IMR-90 (cell line): Measurements from ENCODE around the gene FGGY. TPM values are rescaled to one million over a fixed set of nuclear protein-coding genes. Genes with fewer than 3 reads are reported as not detected.

Source experiments
- ATAC-seq: fragments of 200-7000 bp; cut with Tn5 transposase; 2 replicates; pipeline ENCODE4 v1.9.1; 2020; ENCODE audit warnings: low read depth, mild to moderate bottlenecking, moderate library complexity
- BruUV-seq: library from RNA; stranded (reverse); fragments of 400-500 nt; replicated peaks from 2 replicates; lab custom pipeline; 2021; lab: Mats Ljungman, UMichigan
- CTCF ChIA-PET: fragments of 300-600 bp; formaldehyde crosslinking; extraction: SDS; loops from one replicate; lab custom pipeline; 2021; ENCODE audit warnings: antibody characterized with exemption; lab: Yijun Ruan, JAX
- POLR2A ChIA-PET: fragments of 300-600 bp; sonication (Branson Sonifier 250); formaldehyde crosslinking; loops from one replicate; lab custom pipeline; 2022; ENCODE audit warnings: antibody characterized with exemption; ENCODE audit not compliant: unreplicated experiment; lab: Charles Lee
- DNase-seq: peaks from one replicate; pipeline ENCODE4 v3.0.0; 2013
- H2AFZ ChIP-seq: replicated peaks from 2 replicates; pipeline ENCODE3; 2013; ENCODE audit warnings: low read length, mild to moderate bottlenecking; ENCODE audit not compliant: poor library complexity
- H2AK5ac ChIP-seq: 2 replicates; pipeline ENCODE4 v1.6.1; 2013; ENCODE audit warnings: low read depth, low read length, inconsistent platforms
- H2AK9ac ChIP-seq: replicated peaks from 2 replicates; pipeline ENCODE3; 2013; ENCODE audit warnings: mild to moderate bottlenecking, low read depth, low read length, moderate library complexity; ENCODE audit not compliant: poor library complexity
- H2BK120ac ChIP-seq: 2 replicates; pipeline ENCODE4 v1.6.1; 2013; ENCODE audit warnings: low read depth, low read length, inconsistent platforms
- H2BK15ac ChIP-seq: 3 replicates; pipeline ENCODE4 v1.6.1; 2013; ENCODE audit warnings: low read depth, low read length, inconsistent platforms
- H2BK20ac ChIP-seq: 2 replicates; pipeline ENCODE4 v1.6.1; 2013; ENCODE audit warnings: low read depth, mild to moderate bottlenecking, inconsistent platforms, low read length, moderate library complexity
- H2BK5ac ChIP-seq: 2 replicates; pipeline ENCODE4 v1.6.1; 2013; ENCODE audit warnings: mild to moderate bottlenecking, low read depth, low read length, inconsistent platforms; ENCODE audit not compliant: poor library complexity, severe bottlenecking
- H3K14ac ChIP-seq: replicated peaks from 2 replicates; pipeline ENCODE4 v1.6.1; 2013; ENCODE audit warnings: low read depth, low read length, inconsistent platforms
- H3K18ac ChIP-seq: 2 replicates; pipeline ENCODE4 v1.6.1; 2013; ENCODE audit warnings: low read depth, low read length, control low read depth
- H3K23ac ChIP-seq: 2 replicates; pipeline ENCODE4 v1.6.1; 2013; ENCODE audit warnings: low read depth, low read length, inconsistent platforms
- H3K27ac ChIP-seq: 2 replicates; pipeline ENCODE4 v1.5.1; 2013; ENCODE audit warnings: mild to moderate bottlenecking, control low read depth, low read length; ENCODE audit not compliant: insufficient read depth
- H3K27me3 ChIP-seq: 2 replicates; pipeline ENCODE4 v1.6.1; 2013; ENCODE audit warnings: low read length; ENCODE audit not compliant: control insufficient read depth, insufficient read depth
- H3K36me3 ChIP-seq: 2 replicates; pipeline ENCODE4 v1.6.1; 2013; ENCODE audit warnings: low read length, mixed read lengths; ENCODE audit not compliant: control insufficient read depth, insufficient read depth
- H3K4ac ChIP-seq: 2 replicates; pipeline ENCODE4 v1.6.1; 2013; ENCODE audit warnings: low read depth, low read length, inconsistent platforms
- H3K4me1 ChIP-seq: 2 replicates; pipeline ENCODE4 v1.6.1; 2013; ENCODE audit warnings: low read length, mixed read lengths; ENCODE audit not compliant: control insufficient read depth, insufficient read depth
- H3K4me2 ChIP-seq: 2 replicates; pipeline ENCODE4 v1.6.1; 2013; ENCODE audit warnings: low read depth, mild to moderate bottlenecking, control low read depth, low read length, moderate library complexity
- H3K4me3 ChIP-seq: 2 replicates; pipeline ENCODE4 v1.5.1; 2013; ENCODE audit warnings: low read depth, mild to moderate bottlenecking, control low read depth, low read length, moderate library complexity; ENCODE audit not compliant: insufficient read depth
- H3K56ac ChIP-seq: 2 replicates; pipeline ENCODE4 v1.6.1; 2013; ENCODE audit warnings: low read length, inconsistent platforms; ENCODE audit not compliant: insufficient read depth; ENCODE audit errors: extremely low read depth
- H3K79me1 ChIP-seq, 2 experiments: 2 replicates each; pipeline ENCODE4 v1.6.1; 2013; ENCODE audit warnings: low read length in 2 of 2, inconsistent platforms in 1 of 2, low read depth in 1 of 2
- H3K9ac ChIP-seq: 2 replicates; pipeline ENCODE4 v1.6.1; 2013; ENCODE audit warnings: low read depth, low read length, control low read depth
- H3K9me1 ChIP-seq: 2 replicates; pipeline ENCODE4 v1.6.1; 2013; ENCODE audit warnings: low read length, inconsistent platforms; ENCODE audit not compliant: insufficient read depth
- H3K9me3 ChIP-seq: 2 replicates; pipeline ENCODE4 v1.6.1; 2013; ENCODE audit warnings: low read length; ENCODE audit not compliant: control insufficient read depth, insufficient read depth
- H4K20me1 ChIP-seq: 2 replicates; pipeline ENCODE4 v1.6.1; 2013; ENCODE audit warnings: low read length, inconsistent platforms; ENCODE audit not compliant: insufficient read depth
- H4K5ac ChIP-seq: 2 replicates; pipeline ENCODE4 v1.6.1; 2013; ENCODE audit warnings: mild to moderate bottlenecking, low read depth, low read length, control low read depth
- H4K8ac ChIP-seq, 2 experiments: 2 replicates each; pipeline ENCODE4 v1.6.1; 2013; ENCODE audit warnings: low read depth in 2 of 2, low read length in 2 of 2, control low read depth in 1 of 2, inconsistent platforms in 1 of 2
- H4K91ac ChIP-seq: 2 replicates; pipeline ENCODE4 v1.6.1; 2013; ENCODE audit warnings: low read depth, low read length, inconsistent platforms; ENCODE audit not compliant: insufficient read depth
- BHLHE40 ChIP-seq: fragments of 150-350 bp; IDR thresholded peaks from 2 replicates; pipeline ENCODE4 v1.6.1; 2016; ENCODE audit warnings: mild to moderate bottlenecking, low read depth, low read length
- CEBPB ChIP-seq: IDR thresholded peaks from 2 replicates; pipeline ENCODE4 v1.6.1; 2012; ENCODE audit warnings: low read depth, low read length, improper control_type of control experiment
- CHD1 ChIP-seq: IDR thresholded peaks from 2 replicates; pipeline ENCODE4 v1.6.1; 2012; ENCODE audit warnings: low read depth, low read length, improper control_type of control experiment
- MAZ ChIP-seq: IDR thresholded peaks from 2 replicates; pipeline ENCODE4 v1.6.1; 2012; ENCODE audit warnings: low read depth, mild to moderate bottlenecking, low read length, improper control_type of control experiment, moderate library complexity, borderline replicate concordance
- MXI1 ChIP-seq: IDR thresholded peaks from 2 replicates; pipeline ENCODE4 v1.6.1; 2012; ENCODE audit warnings: low read depth, mild to moderate bottlenecking, low read length, moderate library complexity, borderline replicate concordance
- NFE2L2 ChIP-seq: fragments of 150-350 bp; IDR thresholded peaks from 2 replicates; pipeline ENCODE4 v1.6.1; 2016; ENCODE audit warnings: low read depth, mild to moderate bottlenecking, low read length
- RAD21 ChIP-seq: IDR thresholded peaks from 2 replicates; pipeline ENCODE4 v1.6.1; 2012; ENCODE audit warnings: low read length, improper control_type of control experiment
- RCOR1 ChIP-seq: IDR thresholded peaks from 2 replicates; pipeline ENCODE4 v1.6.1; 2012; ENCODE audit warnings: mild to moderate bottlenecking, low read length, improper control_type of control experiment; ENCODE audit not compliant: insufficient replicate concordance
- RFX5 ChIP-seq: IDR thresholded peaks from 2 replicates; pipeline ENCODE4 v1.8.0; 2012; ENCODE audit warnings: low read depth, mild to moderate bottlenecking, low read length, moderate library complexity
- WGBS, 2 experiments: methylation state at CpG; one replicate each; pipeline versions ENCODE4 v1.1.5 to v1.1.7; 2013; ENCODE audit warnings: missing lambda C conversion rate in 2 of 2; ENCODE audit not compliant: insufficient read length in 1 of 2; ENCODE audit errors: extremely low coverage in 2 of 2; 5-methylcytosine and 5-hydroxymethylcytosine counted together
- dilution Hi-C: fragments of 300-500 bp; cut with HindIII; formaldehyde crosslinking; loops from one replicate; pipeline ENCODE4 v1.14.3; 2018; ENCODE audit warnings: low sequenced_read_pairs; ENCODE audit not compliant: unreplicated experiment
- in situ Hi-C: fragments of 300-500 bp; cut with MboI; formaldehyde crosslinking; loops from 3 replicates; pipeline ENCODE4 v1.14.3; 2019; ENCODE audit warnings: low sequenced_read_pairs, inconsistent platforms, mixed read lengths
- intact Hi-C: fragments of 100-400 bp; cut with micrococcal nuclease; formaldehyde crosslinking; loops from 2 replicates; pipeline ENCODE4 v1.10.0; 2022
- polyA plus RNA-seq, 3 experiments: library from polyadenylated mRNA; depleted of rRNA; stranded (reverse); fragments of >200 nt; gene quantifications; 2 replicates each; pipeline ENCODE4 v1.2.3, GENCODE V29; 2012; ENCODE audit warnings: low replicate concordance in 1 of 3
- total RNA-seq: library from RNA; depleted of rRNA; stranded (reverse); fragments of >200 nt; gene quantifications from 2 replicates; pipeline ENCODE4 v1.2.3, GENCODE V29; 2012
- TF ChIP-seq, protein P1 (sequence below): conservative IDR thresholded peaks from 2 replicates; pipeline ENCODE4 v1.5.1; 2012; ENCODE audit warnings: mild to moderate bottlenecking, low read depth, low read length, improper control_type of control experiment

Gene FGGY
- total and polyA plus RNA-seq, 2 of the 4 experiments (the other 2 are of a cell fraction), result 5.6 to 14.0 TPM

DNA sequence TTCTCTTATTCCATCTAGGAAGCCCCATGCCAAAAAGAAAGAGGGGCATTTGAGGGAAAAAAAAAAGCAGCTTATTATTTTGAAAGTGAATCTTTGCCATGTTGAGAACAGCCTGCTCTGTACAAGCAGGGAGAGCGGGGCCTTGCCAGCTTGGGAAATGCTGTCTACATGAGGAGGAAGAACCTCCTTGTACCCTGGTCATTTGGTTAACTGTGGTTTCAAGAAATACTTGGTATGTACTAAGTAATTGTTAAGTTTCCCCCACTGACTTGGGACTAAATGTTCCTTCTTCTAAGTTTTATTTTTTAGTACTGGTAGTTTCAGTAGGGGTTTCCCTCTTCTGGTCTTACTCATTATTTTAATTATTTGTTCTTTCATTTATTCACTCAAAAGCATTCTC is 373.8 kb downstream of the FGGY start:
- TF ChIP-seq, protein P1, sequence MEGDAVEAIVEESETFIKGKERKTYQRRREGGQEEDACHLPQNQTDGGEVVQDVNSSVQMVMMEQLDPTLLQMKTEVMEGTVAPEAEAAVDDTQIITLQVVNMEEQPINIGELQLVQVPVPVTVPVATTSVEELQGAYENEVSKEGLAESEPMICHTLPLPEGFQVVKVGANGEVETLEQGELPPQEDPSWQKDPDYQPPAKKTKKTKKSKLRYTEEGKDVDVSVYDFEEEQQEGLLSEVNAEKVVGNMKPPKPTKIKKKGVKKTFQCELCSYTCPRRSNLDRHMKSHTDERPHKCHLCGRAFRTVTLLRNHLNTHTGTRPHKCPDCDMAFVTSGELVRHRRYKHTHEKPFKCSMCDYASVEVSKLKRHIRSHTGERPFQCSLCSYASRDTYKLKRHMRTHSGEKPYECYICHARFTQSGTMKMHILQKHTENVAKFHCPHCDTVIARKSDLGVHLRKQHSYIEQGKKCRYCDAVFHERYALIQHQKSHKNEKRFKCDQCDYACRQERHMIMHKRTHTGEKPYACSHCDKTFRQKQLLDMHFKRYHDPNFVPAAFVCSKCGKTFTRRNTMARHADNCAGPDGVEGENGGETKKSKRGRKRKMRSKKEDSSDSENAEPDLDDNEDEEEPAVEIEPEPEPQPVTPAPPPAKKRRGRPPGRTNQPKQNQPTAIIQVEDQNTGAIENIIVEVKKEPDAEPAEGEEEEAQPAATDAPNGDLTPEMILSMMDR, result no peak
- TF ChIP-seq BHLHE40 (no peak), RCOR1 (no peak), NFE2L2 (no peak), CEBPB (no peak), RAD21 (no peak), MAZ (no peak), RFX5 (no peak), CHD1 (no peak), MXI1 (no peak)
- Histone ChIP-seq H3K27ac (no peak overlapping the region), H3K79me1 (no peaks in the 10 kb centered on the region), H2BK20ac (no peak overlapping the region), H3K4me2 (no peak overlapping the region), H4K5ac (no peak overlapping the region), H2AK9ac (no peak overlapping the region), H3K36me3 (no peaks in the 10 kb centered on the region; the same call in 1 of the 2 replicates), H4K8ac (no peak overlapping the region), H3K27me3 (no peaks in the 10 kb centered on the region), H2BK15ac (no peak overlapping the region), H3K9me3 (peaks cover 12% of the 10 kb centered on the region), H4K91ac (no peak overlapping the region), H3K9ac (no peak overlapping the region), H3K23ac (no peak overlapping the region), H2AK5ac (no peak overlapping the region), H3K4me1 (peaks cover 4% of the 10 kb centered on the region), H3K4ac (no peak overlapping the region), H3K14ac (no peak overlapping the region), H4K20me1 (no peaks in the 10 kb centered on the region), H3K9me1 (no peaks in the 10 kb centered on the region), H3K4me3 (no peak overlapping the region), H3K56ac (no peak overlapping the region), H2BK5ac (no peak overlapping the region), H3K18ac (no peak overlapping the region), H2BK120ac (no peak overlapping the region), H2AFZ (no peak overlapping the region)
- no CpG with 5 or more reads among the region's 1 CpG for WGBS, 2 experiments
- intact Hi-C loops (no loop called here), in situ Hi-C loops (no loop called here), dilution Hi-C loops (no loop called here)
- ATAC-seq (no peak), DNase-seq (no peak)
- POLR2A ChIA-PET, result no interaction called here
- CTCF ChIA-PET, result interaction anchor here (0.5 kb wide), 1 partner anchor 278 kb away, joined by 3 read pairs; no protein-coding TSS in a partner anchor
- BruUV-seq, result no TSS peak
